ENCODE measurements around the gene ZDHHC1.

ZDHHC1 gene

DNA sequence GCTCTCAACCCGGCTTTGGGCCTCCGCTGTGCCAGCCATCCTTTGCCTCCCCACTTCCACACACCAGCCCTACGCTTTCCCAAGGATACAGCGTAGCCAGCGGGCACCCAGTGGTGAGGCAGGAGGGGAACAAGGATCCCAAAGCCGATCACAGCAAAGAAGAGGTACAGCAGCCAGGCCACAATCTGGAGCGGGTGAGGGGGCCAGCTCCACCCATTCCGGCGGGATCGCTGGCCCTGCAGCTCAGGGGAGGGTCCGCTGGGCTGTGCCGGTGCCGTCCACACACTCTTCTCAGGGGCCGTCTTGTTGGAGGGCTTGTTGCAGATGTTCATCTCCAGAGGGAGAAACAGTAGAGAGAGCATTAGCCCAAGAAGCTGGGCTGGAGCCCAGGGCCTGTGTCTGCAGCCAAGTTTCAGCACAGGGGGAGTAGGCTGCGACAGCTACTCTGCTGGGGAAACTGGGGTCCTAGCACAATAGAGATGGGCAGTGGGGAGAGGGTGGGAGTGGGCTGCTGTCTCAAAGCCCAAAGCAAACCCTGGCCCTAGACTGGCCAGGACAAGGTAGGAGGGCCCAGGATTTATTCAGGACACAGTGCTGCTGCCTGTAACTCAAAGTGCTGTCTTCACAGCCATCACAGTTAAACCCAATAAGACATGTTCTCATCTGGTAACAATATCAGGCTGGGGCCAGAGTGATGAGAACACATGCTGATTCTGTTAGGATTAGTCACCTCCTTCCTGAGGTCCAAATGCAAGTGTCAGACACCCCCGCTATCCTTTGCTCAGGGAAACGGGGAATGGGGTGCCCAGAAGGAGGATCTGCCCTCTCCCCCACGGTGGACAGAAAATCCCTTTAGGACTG lies 9.9 kb downstream of the ZDHHC1 start:
- DNase-seq (ENCODE audit: extremely low read depth, insufficient read length): no peak
- TF ChIP-seq, protein P1, sequence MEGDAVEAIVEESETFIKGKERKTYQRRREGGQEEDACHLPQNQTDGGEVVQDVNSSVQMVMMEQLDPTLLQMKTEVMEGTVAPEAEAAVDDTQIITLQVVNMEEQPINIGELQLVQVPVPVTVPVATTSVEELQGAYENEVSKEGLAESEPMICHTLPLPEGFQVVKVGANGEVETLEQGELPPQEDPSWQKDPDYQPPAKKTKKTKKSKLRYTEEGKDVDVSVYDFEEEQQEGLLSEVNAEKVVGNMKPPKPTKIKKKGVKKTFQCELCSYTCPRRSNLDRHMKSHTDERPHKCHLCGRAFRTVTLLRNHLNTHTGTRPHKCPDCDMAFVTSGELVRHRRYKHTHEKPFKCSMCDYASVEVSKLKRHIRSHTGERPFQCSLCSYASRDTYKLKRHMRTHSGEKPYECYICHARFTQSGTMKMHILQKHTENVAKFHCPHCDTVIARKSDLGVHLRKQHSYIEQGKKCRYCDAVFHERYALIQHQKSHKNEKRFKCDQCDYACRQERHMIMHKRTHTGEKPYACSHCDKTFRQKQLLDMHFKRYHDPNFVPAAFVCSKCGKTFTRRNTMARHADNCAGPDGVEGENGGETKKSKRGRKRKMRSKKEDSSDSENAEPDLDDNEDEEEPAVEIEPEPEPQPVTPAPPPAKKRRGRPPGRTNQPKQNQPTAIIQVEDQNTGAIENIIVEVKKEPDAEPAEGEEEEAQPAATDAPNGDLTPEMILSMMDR (IDR thresholded peaks at IDR 0.05; ENCODE audit: insufficient read depth, low read length, poor library complexity, severe bottlenecking): no peak
- Histone ChIP-seq H3K36me3 (ENCODE audit: control insufficient read depth, insufficient read depth, low read length) (no peaks in the 10 kb centered on the region; the same call in 1 of the 2 replicates), H3K27me3 (replicated peaks; ENCODE audit: control insufficient read depth, insufficient read depth, low read length) (no peaks in the 10 kb centered on the region; the same call in 1 of the 2 replicates), H3K4me3 (replicated peaks; ENCODE audit: low read depth, low read length) (no peak overlapping the region)

DNA sequence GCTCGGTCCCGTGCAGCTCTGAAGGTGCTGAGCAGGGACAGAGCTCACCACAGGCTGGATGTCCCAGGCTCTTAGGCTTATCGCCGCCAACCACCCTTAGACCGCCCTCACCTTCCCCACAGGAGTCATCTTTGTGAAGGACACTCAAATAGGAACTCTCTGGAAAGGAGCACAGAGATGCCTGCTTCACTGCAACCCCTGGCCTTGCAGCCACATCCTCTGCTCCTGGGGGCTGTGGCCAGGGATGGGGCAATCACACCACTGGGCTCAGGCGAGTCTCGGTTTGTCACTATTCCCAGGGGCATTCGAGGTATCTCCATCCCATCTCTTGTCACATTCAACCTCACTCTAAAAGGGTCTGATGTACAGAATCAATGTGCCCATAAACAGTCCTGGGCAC lies 10.9 kb downstream of the ZDHHC1 start:
- Histone ChIP-seq H3K36me3 (ENCODE audit: control insufficient read depth, insufficient read depth, low read length) (no peaks in the 10 kb centered on the region; the same call in 1 of the 2 replicates), H3K27me3 (replicated peaks; ENCODE audit: control insufficient read depth, insufficient read depth, low read length) (no peaks in the 10 kb centered on the region; the same call in 1 of the 2 replicates), H3K4me3 (replicated peaks; ENCODE audit: low read depth, low read length) (no peak overlapping the region)
- DNase-seq (ENCODE audit: extremely low read depth, insufficient read length): no peak
- TF ChIP-seq, protein P1 (IDR thresholded peaks at IDR 0.05; ENCODE audit: insufficient read depth, low read length, poor library complexity, severe bottlenecking): no peak

DNA sequence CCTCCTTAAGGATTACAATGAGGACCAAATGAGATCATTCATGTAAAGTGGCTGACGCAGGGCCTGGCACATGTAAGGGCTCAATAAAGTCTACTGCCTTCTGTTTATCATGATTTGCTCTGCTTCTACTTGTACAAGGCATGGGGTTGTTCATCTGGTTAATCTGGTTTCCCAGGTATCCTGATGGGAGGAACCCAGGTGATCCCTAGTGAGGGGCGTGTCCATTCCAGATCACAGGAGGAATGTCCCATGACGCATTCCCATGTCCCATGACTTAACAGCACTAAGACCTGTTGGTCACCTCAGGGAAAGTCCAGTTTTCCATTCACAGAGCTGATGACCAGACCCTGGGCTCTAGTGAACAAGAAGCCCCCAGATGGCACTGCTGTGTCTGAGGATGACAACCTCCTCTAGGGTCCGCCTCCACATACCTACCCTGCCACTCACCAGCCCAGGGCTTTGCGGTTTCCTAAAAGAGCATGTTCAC lies 11.5 kb downstream of the ZDHHC1 start:
- TF ChIP-seq, protein P1 (IDR thresholded peaks at IDR 0.05; ENCODE audit: insufficient read depth, low read length, poor library complexity, severe bottlenecking): no peak
- Histone ChIP-seq H3K4me3 (replicated peaks; ENCODE audit: low read depth, low read length) (no peak overlapping the region), H3K36me3 (ENCODE audit: control insufficient read depth, insufficient read depth, low read length) (no peaks in the 10 kb centered on the region), H3K27me3 (replicated peaks; ENCODE audit: control insufficient read depth, insufficient read depth, low read length) (no peaks in the 10 kb centered on the region; the same call in 1 of the 2 replicates)
- DNase-seq (ENCODE audit: extremely low read depth, insufficient read length): no peak

DNA sequence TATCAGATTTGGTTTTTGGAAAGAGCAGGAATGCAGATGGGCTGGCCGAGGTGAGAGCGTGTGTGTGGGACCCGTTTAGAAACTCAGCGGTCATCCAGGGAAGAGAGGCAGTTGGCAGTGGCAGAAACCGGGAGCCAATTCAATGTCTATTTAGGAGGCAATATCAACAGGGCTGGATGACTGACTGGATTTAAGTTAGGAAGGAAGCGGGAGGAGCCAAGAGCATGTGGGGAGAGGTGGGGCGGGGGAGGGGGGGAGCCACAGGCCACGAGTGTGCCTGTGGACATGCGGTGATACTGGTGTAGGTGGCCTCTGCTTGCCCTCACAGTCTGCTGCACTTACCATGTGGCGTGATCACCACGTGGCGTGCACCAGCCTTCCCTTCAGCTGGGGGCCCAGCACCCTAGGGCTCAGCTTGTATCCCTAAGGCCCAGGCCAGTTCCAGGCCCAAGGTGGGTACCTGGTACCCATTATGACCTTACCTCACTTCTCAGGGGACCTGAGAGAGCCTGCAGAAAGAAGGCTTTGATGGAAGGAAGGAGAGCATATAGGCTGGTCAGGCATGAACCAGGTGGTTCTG lies 12.2 kb downstream of the ZDHHC1 start:
- TF ChIP-seq, protein P1 (IDR thresholded peaks at IDR 0.05; ENCODE audit: insufficient read depth, low read length, poor library complexity, severe bottlenecking): no peak
- Histone ChIP-seq H3K4me3 (replicated peaks; ENCODE audit: low read depth, low read length) (no peak overlapping the region), H3K36me3 (ENCODE audit: control insufficient read depth, insufficient read depth, low read length) (no peaks in the 10 kb centered on the region)

DNA sequence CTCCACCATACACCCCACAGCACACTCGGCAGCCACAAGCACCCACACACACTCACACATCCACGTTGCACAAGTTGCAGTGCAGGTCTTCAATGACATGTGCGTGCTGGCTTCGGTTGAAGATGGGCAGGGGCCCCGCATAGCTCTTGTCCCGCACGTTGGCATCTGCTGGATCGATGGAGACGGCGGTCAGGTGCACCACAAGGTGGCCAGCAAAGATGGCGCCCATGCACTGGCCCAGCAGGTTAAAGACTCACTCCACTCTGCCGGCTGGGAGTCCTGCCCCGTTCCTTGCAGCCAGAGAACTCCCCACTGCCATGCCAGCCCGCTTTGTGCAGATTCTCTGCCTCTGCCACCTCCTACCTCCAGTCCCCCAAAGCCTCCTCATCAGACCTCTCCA lies 15.4 kb downstream of the ZDHHC1 start:
- no peak for DNase-seq (ENCODE audit: extremely low read depth, insufficient read length)
- TF ChIP-seq, protein P1 (IDR thresholded peaks at IDR 0.05; ENCODE audit: insufficient read depth, low read length, poor library complexity, severe bottlenecking): no peak
- H3K36me3 ChIP-seq (ENCODE audit: control insufficient read depth, insufficient read depth, low read length): no peaks in the 10 kb centered on the region
- H3K4me3 ChIP-seq (replicated peaks; ENCODE audit: low read depth, low read length): no peak overlapping the region
- no peaks in the 10 kb centered on the region; the same call in 1 of the 2 replicates for H3K27me3 ChIP-seq (replicated peaks; ENCODE audit: control insufficient read depth, insufficient read depth, low read length)

More for the DNA sequence above, 12.2 kb downstream of the ZDHHC1 start:
- no peak for DNase-seq (ENCODE audit: extremely low read depth, insufficient read length)
- H3K27me3 ChIP-seq (replicated peaks; ENCODE audit: control insufficient read depth, insufficient read depth, low read length): no peaks in the 10 kb centered on the region; the same call in 1 of the 2 replicates
